K562 (cell line): ENCODE data around the gene TNFRSF19. TPM values are rescaled to one million over a fixed set of nuclear protein-coding genes. Genes with fewer than 3 reads are reported as not detected.

Source experiments
- ATAC-seq: fragments of 200-7000 bp; cut with Tn5 transposase; 3 replicates; pipeline ENCODE4 v1.9.1; 2020; ENCODE audit warnings: moderate library complexity
- BruUV-seq: library from RNA; stranded (reverse); fragments of 400-500 nt; replicated peaks from 2 replicates; lab custom pipeline; 2021; lab: Mats Ljungman, UMichigan
- CTCF ChIA-PET: fragments of 300-600 bp; formaldehyde crosslinking; extraction: SDS; loops from one replicate; lab custom pipeline; 2021; ENCODE audit warnings: low intra/inter-chr PET ratio; lab: Yijun Ruan, JAX
- POLR2A ChIA-PET: fragments of 300-600, 350-650 bp; sonication (Branson Sonifier 250); formaldehyde crosslinking; extraction: SDS; loops from one replicate; lab custom pipeline; 2021; ENCODE audit warnings: antibody characterized with exemption, inconsistent platforms; lab: Yijun Ruan, JAX
- DNase-seq, 4 experiments: peaks; one replicate each; pipeline versions ENCODE4 v3.0.0 to v3.0.0-alpha.2; 2011 to 2018; ENCODE audit warnings: low spot score in 3 of 4, mixed read lengths in 3 of 4; ENCODE audit errors: extremely low read depth in 1 of 4
- FAIRE-seq: peaks from 2 replicates; lab custom pipeline; 2011; peaks lifted over from hg19 to GRCh38; lab: Jason Lieb, UNC
- H2AFZ ChIP-seq: 2 replicates; pipeline ENCODE4 v1.6.0; 2011; ENCODE audit warnings: low read depth, low read length, control low read depth, inconsistent platforms
- H3K27ac ChIP-seq: fragments of 200-600 bp; 3 replicates; pipeline ENCODE4 v1.8.0; 2011; ENCODE audit warnings: low read depth, mild to moderate bottlenecking, control low read depth, inconsistent platforms, low read length, moderate library complexity, mixed read lengths; ENCODE audit errors: extremely low read depth
- H3K27me3 ChIP-seq, 2 experiments: fragments of 300-600 bp in 1 of 2; 2 replicates in 1 of 2; 3 replicates in 1 of 2; pipeline versions ENCODE4 v1.6.0 to v1.8.0; 2011; ENCODE audit warnings: inconsistent platforms in 2 of 2, low read length in 2 of 2, mild to moderate bottlenecking in 1 of 2, mixed read lengths in 1 of 2, moderate library complexity in 1 of 2; ENCODE audit not compliant: control insufficient read depth in 2 of 2, insufficient read depth in 2 of 2
- H3K36me3 ChIP-seq: fragments of 300-600 bp; 3 replicates; pipeline ENCODE4 v1.8.0; 2011; ENCODE audit warnings: mild to moderate bottlenecking, low read length, inconsistent platforms; ENCODE audit not compliant: control insufficient read depth, insufficient read depth
- H3K4me1 ChIP-seq, 2 experiments: fragments of 200-600 bp in 1 of 2; replicated peaks in 1 of 2; 2 replicates in 1 of 2; 3 replicates in 1 of 2; pipeline versions ENCODE4 v1.5.1 to v1.8.0; 2011; ENCODE audit warnings: inconsistent platforms in 2 of 2, low read length in 2 of 2, mild to moderate bottlenecking in 1 of 2, mixed read lengths in 1 of 2, moderate library complexity in 1 of 2; ENCODE audit not compliant: control insufficient read depth in 2 of 2, insufficient read depth in 2 of 2
- H3K4me2 ChIP-seq: 2 replicates; pipeline ENCODE4 v1.6.1; 2011; ENCODE audit warnings: low read length, control low read depth, inconsistent platforms, mixed read lengths; ENCODE audit not compliant: insufficient read depth
- H3K4me3 ChIP-seq: fragments of 200-600 bp; sonication (generic), shearing (Covaris generic); 2 replicates; pipeline ENCODE4 v1.5.1; 2016; ENCODE audit warnings: control low read depth, inconsistent platforms
- H3K79me2 ChIP-seq: fragments of 200-600 bp; 3 replicates; pipeline ENCODE4 v1.8.0; 2011; ENCODE audit warnings: low read length, inconsistent platforms; ENCODE audit not compliant: control insufficient read depth, insufficient read depth
- H3K9ac ChIP-seq, 2 experiments: 2 replicates each; pipeline versions ENCODE4 v1.6.0 to v1.6.1; 2011; ENCODE audit warnings: low read depth in 2 of 2, low read length in 2 of 2, control low read depth in 1 of 2, inconsistent platforms in 1 of 2, mild to moderate bottlenecking in 1 of 2, mixed read lengths in 1 of 2; ENCODE audit not compliant: insufficient read depth in 1 of 2
- H3K9me1 ChIP-seq: one replicate; pipeline ENCODE4 v1.6.0; 2011; ENCODE audit warnings: inconsistent platforms, mild to moderate bottlenecking, low read length, moderate library complexity; ENCODE audit not compliant: control insufficient read depth, insufficient read depth
- H3K9me3 ChIP-seq: replicated peaks from 2 replicates; pipeline ENCODE4 v1.5.1; 2011; ENCODE audit warnings: low read depth, low read length, inconsistent platforms; ENCODE audit not compliant: control insufficient read depth, insufficient read depth
- H4K20me1 ChIP-seq: replicated peaks from 2 replicates; pipeline ENCODE4 v1.6.1; 2011; ENCODE audit warnings: low read length, inconsistent platforms, mixed read lengths; ENCODE audit not compliant: control insufficient read depth, insufficient read depth
- ASH1L ChIP-seq: fragments of 450-650 bp; IDR thresholded peaks from 2 replicates; pipeline ENCODE4 v1.6.1; 2018; ENCODE audit warnings: borderline replicate concordance, mild to moderate bottlenecking, low read depth; ENCODE audit not compliant: partially characterized antibody
- BCOR ChIP-seq: fragments of 450-650 bp; IDR thresholded peaks from 2 replicates; pipeline ENCODE4 v1.6.1; 2016
- FUS ChIP-seq: fragments of 200-400 bp; formaldehyde crosslinking; optimal IDR thresholded peaks from 2 replicates; pipeline ENCODE3; 2017; ENCODE audit warnings: low read depth, low read length
- SMARCA4 ChIP-seq: fragments of 450-650 bp; IDR thresholded peaks from 2 replicates; pipeline ENCODE4 v1.6.1; 2016
- ZC3H11A ChIP-seq: IDR thresholded peaks from 2 replicates; pipeline ENCODE4 v1.6.1; 2012; ENCODE audit warnings: low read depth, low read length, improper control_type of control experiment
- ZNF507 ChIP-seq: conservative IDR thresholded peaks from 2 replicates; pipeline ENCODE4 v1.6.1; 2017; ENCODE audit warnings: missing genetic modification characterization, missing compliant biosample characterization
- WGBS: fragments of 100-300 bp; shearing (Covaris generic); methylation state at CpG from one replicate; pipeline ENCODE4 v1.1.6; 2016; ENCODE audit warnings: low coverage, mixed read lengths; ENCODE audit not compliant: insufficient coverage; ENCODE audit errors: missing lambda C conversion rate; 5-methylcytosine and 5-hydroxymethylcytosine counted together
- in situ Hi-C: fragments of 300-500 bp; cut with MboI; formaldehyde crosslinking; loops from 4 replicates; pipeline ENCODE4 v1.15.0; 2018; ENCODE audit warnings: inconsistent platforms, mixed read lengths
- intact Hi-C: fragments of 100-400 bp; cut with micrococcal nuclease; formaldehyde crosslinking; loops from 2 replicates; pipeline ENCODE4 v1.14.2; 2022
- polyA plus RNA-seq, 8 experiments: library from polyadenylated mRNA; depleted of rRNA in 4 of 8; stranded (reverse) in 5 of 8; unstranded in 3 of 8; fragments of >200 nt; fragmentation: Nextera tagmentation in 2 of 8; fragmentation: Illumina TruSeq in 1 of 8; extraction: Ambion mirVana in 2 of 8; extraction: Trizol in 1 of 8; gene quantifications; 2 replicates each; pipeline versions ENCODE4 v1.2.1 to v1.2.3, GENCODE V29; 2011 to 2014; ENCODE audit warnings: inconsistent platforms in 1 of 8, missing spikeins in 1 of 8
- total RNA-seq, 7 experiments: library from RNA; depleted of rRNA in 6 of 7; stranded (reverse); fragments of >200 nt in 6 of 7; fragmentation: Illumina TruSeq in 2 of 7; extraction: Trizol in 2 of 7; gene quantifications; 2 replicates each; pipeline versions ENCODE4 v1.2.1 to v1.2.3, GENCODE V29; 2011 to 2021; ENCODE audit warnings: low replicate concordance in 1 of 7
- TF ChIP-seq, protein P1 (sequence below): fragments of 200-600 bp; sonication (generic); IDR thresholded peaks from one replicate; pipeline ENCODE4 v1.6.1; 2012; ENCODE audit warnings: mild to moderate bottlenecking, low read depth, low read length, inconsistent platforms
- TF ChIP-seq, protein P2 (sequence below): fragments of 450-650 bp; conservative IDR thresholded peaks from 2 replicates; pipeline ENCODE4 v1.6.1; 2016; ENCODE audit warnings: missing genetic modification characterization, low read depth, mild to moderate bottlenecking, control low read depth, missing compliant biosample characterization

The TNFRSF19 gene
- total and polyA plus RNA-seq, 9 of the 15 experiments (the other 6 are each of a cell fraction or from before 2014, with no cell fraction given): 0.01 to 0.07 TPM; not detected in 7

DNA sequence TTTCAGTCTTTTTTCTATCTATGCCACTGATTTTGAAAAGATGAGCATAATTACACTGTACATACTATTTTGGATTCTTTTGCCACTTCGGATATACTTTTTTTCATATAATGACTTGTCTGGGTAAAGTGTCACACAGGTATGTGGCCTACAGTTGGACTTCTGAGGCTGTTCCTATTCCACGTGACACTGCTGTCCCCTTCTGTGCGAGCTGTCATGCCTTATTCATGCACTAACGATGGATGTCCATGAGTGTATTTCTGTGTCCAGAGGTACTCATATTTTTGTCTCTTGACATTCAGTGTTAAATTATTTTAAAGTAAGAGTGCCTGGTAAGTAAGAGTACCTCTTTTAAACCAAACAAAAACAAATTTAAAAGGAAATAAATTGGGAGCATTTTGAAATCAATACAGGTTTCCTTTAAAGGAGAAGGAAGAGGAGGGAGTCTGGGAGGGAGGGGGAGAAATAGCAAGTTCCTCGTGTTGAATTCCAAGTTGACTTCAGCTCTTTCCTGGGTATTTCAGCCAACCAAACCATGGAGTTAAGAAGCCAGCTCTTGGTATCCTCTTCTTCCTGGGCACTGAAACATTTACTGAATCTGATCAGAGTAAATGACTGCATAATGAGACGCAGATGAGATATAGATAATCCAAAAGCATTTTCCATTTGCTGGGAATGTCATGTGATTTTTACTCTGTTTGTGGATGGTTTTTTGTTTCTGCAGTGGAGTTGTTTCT is 61.3 kb downstream of the TNFRSF19 start:
- no peak overlapping the region for H3K4me3 ChIP-seq
- CTCF ChIA-PET: no interaction called here
- DNase-seq (no peak), ATAC-seq (no peak), FAIRE-seq (no peak)
- no peak overlapping the region for H3K27ac ChIP-seq
- no peak overlapping the region for H3K4me2 ChIP-seq
- H2AFZ ChIP-seq: no peak overlapping the region
- TF ChIP-seq ASH1L (no peak), FUS (no peak), BCOR (no peak), ZC3H11A (no peak), SMARCA4 (no peak), ZNF507 (tag) (no peak)
- TF ChIP-seq, protein P1, sequence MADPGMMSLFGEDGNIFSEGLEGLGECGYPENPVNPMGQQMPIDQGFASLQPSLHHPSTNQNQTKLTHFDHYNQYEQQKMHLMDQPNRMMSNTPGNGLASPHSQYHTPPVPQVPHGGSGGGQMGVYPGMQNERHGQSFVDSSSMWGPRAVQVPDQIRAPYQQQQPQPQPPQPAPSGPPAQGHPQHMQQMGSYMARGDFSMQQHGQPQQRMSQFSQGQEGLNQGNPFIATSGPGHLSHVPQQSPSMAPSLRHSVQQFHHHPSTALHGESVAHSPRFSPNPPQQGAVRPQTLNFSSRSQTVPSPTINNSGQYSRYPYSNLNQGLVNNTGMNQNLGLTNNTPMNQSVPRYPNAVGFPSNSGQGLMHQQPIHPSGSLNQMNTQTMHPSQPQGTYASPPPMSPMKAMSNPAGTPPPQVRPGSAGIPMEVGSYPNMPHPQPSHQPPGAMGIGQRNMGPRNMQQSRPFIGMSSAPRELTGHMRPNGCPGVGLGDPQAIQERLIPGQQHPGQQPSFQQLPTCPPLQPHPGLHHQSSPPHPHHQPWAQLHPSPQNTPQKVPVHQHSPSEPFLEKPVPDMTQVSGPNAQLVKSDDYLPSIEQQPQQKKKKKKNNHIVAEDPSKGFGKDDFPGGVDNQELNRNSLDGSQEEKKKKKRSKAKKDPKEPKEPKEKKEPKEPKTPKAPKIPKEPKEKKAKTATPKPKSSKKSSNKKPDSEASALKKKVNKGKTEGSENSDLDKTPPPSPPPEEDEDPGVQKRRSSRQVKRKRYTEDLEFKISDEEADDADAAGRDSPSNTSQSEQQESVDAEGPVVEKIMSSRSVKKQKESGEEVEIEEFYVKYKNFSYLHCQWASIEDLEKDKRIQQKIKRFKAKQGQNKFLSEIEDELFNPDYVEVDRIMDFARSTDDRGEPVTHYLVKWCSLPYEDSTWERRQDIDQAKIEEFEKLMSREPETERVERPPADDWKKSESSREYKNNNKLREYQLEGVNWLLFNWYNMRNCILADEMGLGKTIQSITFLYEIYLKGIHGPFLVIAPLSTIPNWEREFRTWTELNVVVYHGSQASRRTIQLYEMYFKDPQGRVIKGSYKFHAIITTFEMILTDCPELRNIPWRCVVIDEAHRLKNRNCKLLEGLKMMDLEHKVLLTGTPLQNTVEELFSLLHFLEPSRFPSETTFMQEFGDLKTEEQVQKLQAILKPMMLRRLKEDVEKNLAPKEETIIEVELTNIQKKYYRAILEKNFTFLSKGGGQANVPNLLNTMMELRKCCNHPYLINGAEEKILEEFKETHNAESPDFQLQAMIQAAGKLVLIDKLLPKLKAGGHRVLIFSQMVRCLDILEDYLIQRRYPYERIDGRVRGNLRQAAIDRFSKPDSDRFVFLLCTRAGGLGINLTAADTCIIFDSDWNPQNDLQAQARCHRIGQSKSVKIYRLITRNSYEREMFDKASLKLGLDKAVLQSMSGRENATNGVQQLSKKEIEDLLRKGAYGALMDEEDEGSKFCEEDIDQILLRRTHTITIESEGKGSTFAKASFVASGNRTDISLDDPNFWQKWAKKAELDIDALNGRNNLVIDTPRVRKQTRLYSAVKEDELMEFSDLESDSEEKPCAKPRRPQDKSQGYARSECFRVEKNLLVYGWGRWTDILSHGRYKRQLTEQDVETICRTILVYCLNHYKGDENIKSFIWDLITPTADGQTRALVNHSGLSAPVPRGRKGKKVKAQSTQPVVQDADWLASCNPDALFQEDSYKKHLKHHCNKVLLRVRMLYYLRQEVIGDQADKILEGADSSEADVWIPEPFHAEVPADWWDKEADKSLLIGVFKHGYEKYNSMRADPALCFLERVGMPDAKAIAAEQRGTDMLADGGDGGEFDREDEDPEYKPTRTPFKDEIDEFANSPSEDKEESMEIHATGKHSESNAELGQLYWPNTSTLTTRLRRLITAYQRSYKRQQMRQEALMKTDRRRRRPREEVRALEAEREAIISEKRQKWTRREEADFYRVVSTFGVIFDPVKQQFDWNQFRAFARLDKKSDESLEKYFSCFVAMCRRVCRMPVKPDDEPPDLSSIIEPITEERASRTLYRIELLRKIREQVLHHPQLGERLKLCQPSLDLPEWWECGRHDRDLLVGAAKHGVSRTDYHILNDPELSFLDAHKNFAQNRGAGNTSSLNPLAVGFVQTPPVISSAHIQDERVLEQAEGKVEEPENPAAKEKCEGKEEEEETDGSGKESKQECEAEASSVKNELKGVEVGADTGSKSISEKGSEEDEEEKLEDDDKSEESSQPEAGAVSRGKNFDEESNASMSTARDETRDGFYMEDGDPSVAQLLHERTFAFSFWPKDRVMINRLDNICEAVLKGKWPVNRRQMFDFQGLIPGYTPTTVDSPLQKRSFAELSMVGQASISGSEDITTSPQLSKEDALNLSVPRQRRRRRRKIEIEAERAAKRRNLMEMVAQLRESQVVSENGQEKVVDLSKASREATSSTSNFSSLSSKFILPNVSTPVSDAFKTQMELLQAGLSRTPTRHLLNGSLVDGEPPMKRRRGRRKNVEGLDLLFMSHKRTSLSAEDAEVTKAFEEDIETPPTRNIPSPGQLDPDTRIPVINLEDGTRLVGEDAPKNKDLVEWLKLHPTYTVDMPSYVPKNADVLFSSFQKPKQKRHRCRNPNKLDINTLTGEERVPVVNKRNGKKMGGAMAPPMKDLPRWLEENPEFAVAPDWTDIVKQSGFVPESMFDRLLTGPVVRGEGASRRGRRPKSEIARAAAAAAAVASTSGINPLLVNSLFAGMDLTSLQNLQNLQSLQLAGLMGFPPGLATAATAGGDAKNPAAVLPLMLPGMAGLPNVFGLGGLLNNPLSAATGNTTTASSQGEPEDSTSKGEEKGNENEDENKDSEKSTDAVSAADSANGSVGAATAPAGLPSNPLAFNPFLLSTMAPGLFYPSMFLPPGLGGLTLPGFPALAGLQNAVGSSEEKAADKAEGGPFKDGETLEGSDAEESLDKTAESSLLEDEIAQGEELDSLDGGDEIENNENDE: no peak
- TF ChIP-seq, protein P2, sequence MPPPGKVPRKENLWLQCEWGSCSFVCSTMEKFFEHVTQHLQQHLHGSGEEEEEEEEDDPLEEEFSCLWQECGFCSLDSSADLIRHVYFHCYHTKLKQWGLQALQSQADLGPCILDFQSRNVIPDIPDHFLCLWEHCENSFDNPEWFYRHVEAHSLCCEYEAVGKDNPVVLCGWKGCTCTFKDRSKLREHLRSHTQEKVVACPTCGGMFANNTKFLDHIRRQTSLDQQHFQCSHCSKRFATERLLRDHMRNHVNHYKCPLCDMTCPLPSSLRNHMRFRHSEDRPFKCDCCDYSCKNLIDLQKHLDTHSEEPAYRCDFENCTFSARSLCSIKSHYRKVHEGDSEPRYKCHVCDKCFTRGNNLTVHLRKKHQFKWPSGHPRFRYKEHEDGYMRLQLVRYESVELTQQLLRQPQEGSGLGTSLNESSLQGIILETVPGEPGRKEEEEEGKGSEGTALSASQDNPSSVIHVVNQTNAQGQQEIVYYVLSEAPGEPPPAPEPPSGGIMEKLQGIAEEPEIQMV (tag): no peak
- 0% methylated on average over 5 of the region's 6 CpGs for WGBS
- no peaks in the 10 kb centered on the region for H3K9me1 ChIP-seq
- H3K4me1 ChIP-seq: no peaks in the 10 kb centered on the region
- no peaks in the 10 kb centered on the region; the same call in 1 of the 2 replicates for H4K20me1 ChIP-seq
- no peaks in the 10 kb centered on the region for H3K9me3 ChIP-seq
- H3K36me3 ChIP-seq: no peaks in the 10 kb centered on the region
- POLR2A ChIA-PET: no interaction called here
- no peaks in the 10 kb centered on the region; a peak in 2 of 5 replicates for H3K27me3 ChIP-seq
- H3K9ac ChIP-seq: no peak overlapping the region
- no peaks in the 10 kb centered on the region for H3K79me2 ChIP-seq
- intact Hi-C loops (no loop called here), in situ Hi-C loops (no loop called here)
- BruUV-seq: no TSS peak
